ENCODE measurements around the gene CELSR3. TPM values are rescaled to one million over a fixed set of nuclear protein-coding genes. Genes with fewer than 3 reads are reported as not detected.

Gene CELSR3
- total RNA-seq, 1 donor from 2014 or later = 1.1 TPM

DNA sequence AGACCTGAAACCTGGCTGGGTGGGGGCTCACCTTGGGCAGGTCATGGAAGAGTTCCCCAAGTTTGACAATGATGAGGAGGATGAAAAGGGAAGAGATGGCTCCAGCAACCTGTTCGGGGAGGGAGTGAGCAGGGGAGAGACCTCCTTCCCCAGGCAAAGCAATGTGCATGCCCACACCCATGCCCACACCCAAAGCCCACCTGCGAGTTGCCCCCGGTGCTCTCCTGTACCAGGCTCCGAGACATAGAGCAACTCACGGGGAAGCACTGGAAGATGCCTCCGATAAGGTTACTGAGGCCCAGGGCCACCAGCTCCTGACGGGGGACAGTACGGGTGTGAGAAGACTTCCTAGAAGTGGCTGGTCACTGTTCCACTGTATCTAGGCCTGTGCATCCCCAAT is 32.3 kb downstream of the CELSR3 start:
- FAIRE-seq (peak; percentile 76), DNase-seq (ENCODE audit: low read depth) (no peak)
- H3K27me3 ChIP-seq (ENCODE audit: control insufficient read depth, insufficient read depth, low read length) = no peaks in the 10 kb centered on the region
- H3K4me3 ChIP-seq (ENCODE audit: low read depth, low read length) = no peak overlapping the region
- TF ChIP-seq, protein P1, sequence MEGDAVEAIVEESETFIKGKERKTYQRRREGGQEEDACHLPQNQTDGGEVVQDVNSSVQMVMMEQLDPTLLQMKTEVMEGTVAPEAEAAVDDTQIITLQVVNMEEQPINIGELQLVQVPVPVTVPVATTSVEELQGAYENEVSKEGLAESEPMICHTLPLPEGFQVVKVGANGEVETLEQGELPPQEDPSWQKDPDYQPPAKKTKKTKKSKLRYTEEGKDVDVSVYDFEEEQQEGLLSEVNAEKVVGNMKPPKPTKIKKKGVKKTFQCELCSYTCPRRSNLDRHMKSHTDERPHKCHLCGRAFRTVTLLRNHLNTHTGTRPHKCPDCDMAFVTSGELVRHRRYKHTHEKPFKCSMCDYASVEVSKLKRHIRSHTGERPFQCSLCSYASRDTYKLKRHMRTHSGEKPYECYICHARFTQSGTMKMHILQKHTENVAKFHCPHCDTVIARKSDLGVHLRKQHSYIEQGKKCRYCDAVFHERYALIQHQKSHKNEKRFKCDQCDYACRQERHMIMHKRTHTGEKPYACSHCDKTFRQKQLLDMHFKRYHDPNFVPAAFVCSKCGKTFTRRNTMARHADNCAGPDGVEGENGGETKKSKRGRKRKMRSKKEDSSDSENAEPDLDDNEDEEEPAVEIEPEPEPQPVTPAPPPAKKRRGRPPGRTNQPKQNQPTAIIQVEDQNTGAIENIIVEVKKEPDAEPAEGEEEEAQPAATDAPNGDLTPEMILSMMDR (IDR thresholded peaks at IDR 0.05; ENCODE audit: insufficient read depth, low read length, severe bottlenecking) = no peak
- H3K36me3 ChIP-seq (ENCODE audit: control insufficient read depth, insufficient read depth, low read length) = peaks cover 47% of the 10 kb centered on the region

DNA sequence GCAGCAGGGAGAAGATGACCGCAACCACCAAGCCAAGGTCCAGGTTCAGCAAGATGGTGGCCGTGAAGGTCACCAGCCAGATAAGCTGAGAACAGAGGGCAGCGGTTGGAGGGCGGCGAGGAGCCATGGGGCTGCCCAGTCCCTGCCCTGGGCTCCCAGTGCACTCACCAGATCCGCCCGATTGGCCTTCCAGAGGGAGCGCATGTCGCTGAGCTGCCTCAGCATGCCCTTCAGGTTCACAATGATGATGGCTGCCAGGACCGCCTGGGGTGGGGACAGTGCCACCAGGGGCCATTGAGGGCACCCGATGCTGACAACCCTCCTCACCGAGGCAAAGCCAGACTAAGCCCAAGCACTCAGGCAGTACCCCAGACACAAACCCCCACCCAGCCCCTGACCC is 32.8 kb downstream of the CELSR3 start:
- Histone ChIP-seq H3K36me3 (ENCODE audit: control insufficient read depth, insufficient read depth, low read length) (peaks cover 47% of the 10 kb centered on the region), H3K27me3 (ENCODE audit: control insufficient read depth, insufficient read depth, low read length) (no peaks in the 10 kb centered on the region), H3K4me3 (ENCODE audit: low read depth, low read length) (no peak overlapping the region)
- no peak for DNase-seq (ENCODE audit: low read depth)
- no peak for FAIRE-seq
- TF ChIP-seq, protein P1 (IDR thresholded peaks at IDR 0.05; ENCODE audit: insufficient read depth, low read length, severe bottlenecking) = no peak

DNA sequence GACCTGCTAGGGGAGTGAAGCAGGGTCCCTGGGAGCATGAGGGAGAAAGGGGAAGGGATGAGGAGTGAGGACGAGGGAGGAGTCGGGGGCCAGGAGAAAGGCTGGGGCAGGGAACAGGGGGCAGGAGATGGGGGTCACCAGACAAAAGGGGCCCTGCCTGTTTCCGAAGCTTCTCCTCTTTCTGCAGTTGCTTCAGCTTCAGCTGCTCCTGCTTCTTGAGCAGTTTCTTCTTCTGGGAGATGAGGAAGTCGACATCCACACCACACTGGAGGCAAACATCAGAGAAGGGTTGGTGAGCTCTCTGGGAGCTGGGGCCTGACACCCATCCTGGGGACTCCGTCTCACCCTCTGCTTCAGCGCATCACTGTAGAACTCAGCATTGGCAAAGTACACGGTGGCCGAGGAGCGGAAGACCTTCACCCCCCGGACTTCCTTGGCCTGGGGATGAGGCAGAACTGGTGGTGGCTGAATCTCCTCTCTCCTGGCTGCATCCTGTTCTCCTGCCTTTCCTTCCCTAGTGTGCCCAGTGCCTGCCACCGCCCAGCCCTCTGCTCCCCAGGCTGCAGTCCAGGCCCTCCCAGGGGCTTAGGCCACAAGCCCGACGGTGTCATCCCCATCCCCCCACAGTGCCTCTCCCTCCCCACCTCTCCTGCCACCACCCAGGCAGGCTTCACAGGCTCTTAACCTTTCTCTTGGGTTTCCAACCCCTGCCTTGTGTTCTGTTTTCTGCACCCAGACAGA is 34.2 kb downstream of the CELSR3 start:
- Histone ChIP-seq H3K36me3 (ENCODE audit: control insufficient read depth, insufficient read depth, low read length) (peaks cover 47% of the 10 kb centered on the region), H3K27me3 (ENCODE audit: control insufficient read depth, insufficient read depth, low read length) (no peaks in the 10 kb centered on the region), H3K4me3 (ENCODE audit: low read depth, low read length) (no peak overlapping the region)
- TF ChIP-seq, protein P1 (IDR thresholded peaks at IDR 0.05; ENCODE audit: insufficient read depth, low read length, severe bottlenecking) = no peak
- FAIRE-seq (peak; percentile 18), DNase-seq (ENCODE audit: low read depth) (no peak)

DNA sequence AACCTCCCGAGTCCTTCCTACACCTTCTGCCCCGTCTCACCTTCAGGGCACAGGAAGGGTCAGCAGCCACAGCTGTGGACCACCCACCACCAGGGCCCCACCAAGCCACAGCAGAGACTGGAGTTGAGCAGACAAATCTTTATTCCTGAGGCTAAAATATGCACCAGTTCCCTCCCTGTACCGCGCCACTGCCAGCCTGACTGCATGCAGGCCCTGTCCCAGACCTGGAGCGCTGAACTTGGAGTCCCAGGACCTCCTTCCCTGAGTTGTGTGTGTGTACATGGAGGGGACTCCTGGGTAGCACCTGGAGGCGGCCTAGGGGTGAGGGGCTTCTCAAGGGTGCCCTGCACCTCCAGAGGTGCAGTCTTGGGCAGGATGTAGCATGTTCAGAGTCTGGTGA is 37.1 kb downstream of the CELSR3 start:
- no peak overlapping the region for H3K4me3 ChIP-seq (ENCODE audit: low read depth, low read length)
- no peaks in the 10 kb centered on the region for H3K27me3 ChIP-seq (ENCODE audit: control insufficient read depth, insufficient read depth, low read length)
- TF ChIP-seq, protein P1 (IDR thresholded peaks at IDR 0.05; ENCODE audit: insufficient read depth, low read length, severe bottlenecking) = no peak
- peaks cover 28% of the 10 kb centered on the region for H3K36me3 ChIP-seq (ENCODE audit: control insufficient read depth, insufficient read depth, low read length)
- DNase-seq (ENCODE audit: low read depth) (no peak), FAIRE-seq (no peak)

DNA sequence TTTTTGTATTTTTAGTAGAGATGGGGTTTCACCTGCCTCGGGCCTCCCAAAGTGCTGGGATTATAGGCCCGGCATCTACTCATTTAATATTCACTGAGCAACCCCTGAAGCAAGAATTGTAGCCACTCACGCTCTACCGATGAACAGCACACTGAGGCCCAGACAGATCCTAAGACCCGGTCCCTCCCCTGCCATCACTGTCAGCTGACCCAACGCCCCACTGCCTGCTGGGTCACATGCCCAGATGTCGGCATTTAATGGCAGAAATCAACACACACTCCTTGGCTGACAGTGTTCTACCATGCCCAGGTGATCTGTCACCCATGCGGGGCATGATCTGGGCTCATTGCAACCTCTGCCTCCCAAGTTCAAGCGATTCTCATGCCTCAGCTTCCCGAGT is 37.9 kb downstream of the CELSR3 start:
- FAIRE-seq = no peak
- TF ChIP-seq, protein P1 (IDR thresholded peaks at IDR 0.05; ENCODE audit: insufficient read depth, low read length, severe bottlenecking) = no peak

More for the DNA sequence above, 37.9 kb downstream of the CELSR3 start:
- Histone ChIP-seq H3K4me3 (ENCODE audit: low read depth, low read length) (no peak overlapping the region), H3K36me3 (ENCODE audit: control insufficient read depth, insufficient read depth, low read length) (peaks cover 20% of the 10 kb centered on the region), H3K27me3 (ENCODE audit: control insufficient read depth, insufficient read depth, low read length) (no peaks in the 10 kb centered on the region)
- no peak for DNase-seq (ENCODE audit: low read depth)

All from bronchial epithelial cell (primary cell).